ENCODE results near the gene SMYD3. TPM values are rescaled to one million over a fixed set of nuclear protein-coding genes. Genes with fewer than 3 reads are reported as not detected.
A peak's percentile ranks its signal among the peaks of the same experiment; 100 is the strongest.

SMYD3 gene
- total RNA-seq, 1 experiment from 2014 or later, result 33.4 TPM

DNA sequence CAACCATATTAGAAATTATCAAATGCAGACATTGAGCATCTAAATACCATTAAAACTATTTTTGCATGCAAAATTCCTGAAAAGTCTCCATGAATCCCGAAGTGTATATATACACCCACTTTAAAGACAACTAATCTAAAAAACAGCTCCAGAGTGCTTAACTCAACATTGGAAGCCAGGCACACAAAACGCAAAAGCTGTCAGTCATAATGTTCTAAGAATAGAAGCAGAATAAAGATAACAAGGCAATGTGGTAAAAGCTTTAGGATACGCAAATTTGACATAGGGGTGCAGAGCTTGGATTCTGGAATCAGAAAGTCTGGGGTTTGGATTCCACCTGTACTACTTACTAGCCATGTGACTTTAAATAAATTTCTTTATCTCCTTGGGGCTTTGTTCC is 62.5 kb downstream of the SMYD3 start:
- in situ Hi-C loops (cut with HindIII; ENCODE audit: low pct_unique_long_range_greater_than_20kb, low sequenced_read_pairs), result no loop called here
- DNase-seq (ENCODE audit: low read depth, low spot score), result no peak

- in situ Hi-C loops (cut with HindIII; ENCODE audit: low pct_unique_long_range_greater_than_20kb, low sequenced_read_pairs), result no loop called here
- no peak for DNase-seq (ENCODE audit: low read depth, low spot score)
Measured at GRCh38 chr1:246437961-246438360, 69.1 kb downstream of the SMYD3 start.

GRCh38 chr1:246435421-246436041 is 71.5 kb downstream of the SMYD3 start:
- DNase-seq (ENCODE audit: low read depth, low spot score), result no peak
- in situ Hi-C loops (cut with HindIII; ENCODE audit: low pct_unique_long_range_greater_than_20kb, low sequenced_read_pairs), result no loop called here

- DNase-seq (ENCODE audit: low read depth, low spot score), result no peak
- in situ Hi-C loops (cut with HindIII; ENCODE audit: low pct_unique_long_range_greater_than_20kb, low sequenced_read_pairs), result no loop called here
Measured at GRCh38 chr1:246434335-246434734, 72.7 kb downstream of the SMYD3 start.

GRCh38 chr1:246428542-246429308 is 78.4 kb downstream of the SMYD3 start:
- peak; percentile 50 for DNase-seq (ENCODE audit: low read depth, low spot score)
- in situ Hi-C loops (cut with HindIII; ENCODE audit: low pct_unique_long_range_greater_than_20kb, low sequenced_read_pairs), result no loop called here

- in situ Hi-C loops (cut with HindIII; ENCODE audit: low pct_unique_long_range_greater_than_20kb, low sequenced_read_pairs), result no loop called here
- no peak for DNase-seq (ENCODE audit: low read depth, low spot score)
Measured at GRCh38 chr1:246427611-246428010, 79.5 kb downstream of the SMYD3 start.

DNA sequence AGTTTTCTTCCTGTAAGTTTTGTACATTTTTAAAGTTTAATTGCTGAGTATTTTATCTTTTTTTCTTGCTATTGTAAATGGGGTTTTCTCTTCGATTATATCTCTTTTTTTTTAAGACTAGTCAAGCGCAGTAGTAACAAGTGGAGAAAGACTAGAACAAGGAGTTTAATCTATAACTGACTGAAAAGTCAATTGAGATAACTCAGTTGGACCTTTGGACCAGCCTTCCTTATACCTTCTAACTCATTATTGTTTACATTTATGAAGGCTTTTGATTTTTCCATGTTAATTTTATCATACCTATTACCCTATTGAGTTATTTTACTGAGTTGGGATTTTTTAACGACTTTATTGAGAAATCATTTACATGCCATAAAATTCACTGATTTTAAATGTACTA is 81.2 kb downstream of the SMYD3 start:
- in situ Hi-C loops (cut with HindIII; ENCODE audit: low pct_unique_long_range_greater_than_20kb, low sequenced_read_pairs), result no loop called here

DNA sequence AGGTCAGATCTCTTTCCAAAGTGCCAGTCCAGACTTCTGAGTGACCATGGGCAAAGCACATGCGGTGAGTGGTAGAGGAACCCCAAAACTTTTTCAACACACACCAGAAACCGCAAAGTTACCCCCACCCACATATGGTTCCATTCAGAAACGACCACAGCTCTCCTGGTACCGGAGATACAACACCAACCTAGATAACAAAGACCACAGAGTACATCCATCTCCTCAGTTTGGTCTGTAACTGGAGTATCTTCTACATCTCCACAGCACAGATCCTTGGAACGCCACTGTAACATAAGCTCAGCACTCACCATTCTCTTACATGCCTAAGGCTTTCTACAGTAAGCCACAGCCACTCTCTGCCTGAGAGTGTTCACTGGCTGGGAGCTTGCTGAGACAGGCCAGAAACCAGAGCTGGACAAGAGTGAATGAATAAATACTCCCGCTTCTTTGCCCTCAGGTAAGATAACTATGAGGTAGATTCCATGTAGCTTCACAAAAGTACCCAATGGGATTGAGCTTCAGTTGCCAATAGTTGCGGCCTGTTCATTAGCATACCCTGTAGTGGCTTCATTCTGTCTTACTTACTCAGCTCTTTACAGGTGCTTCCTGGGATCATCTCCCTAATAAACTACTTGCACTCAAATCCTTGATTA is 81.8 kb downstream of the SMYD3 start:
- DNase-seq (ENCODE audit: low read depth, low spot score), result no peak
- in situ Hi-C loops (cut with HindIII; ENCODE audit: low pct_unique_long_range_greater_than_20kb, low sequenced_read_pairs), result no loop called here

More for the DNA sequence above, 81.2 kb downstream of the SMYD3 start:
- DNase-seq (ENCODE audit: low read depth, low spot score), result no peak

DNA sequence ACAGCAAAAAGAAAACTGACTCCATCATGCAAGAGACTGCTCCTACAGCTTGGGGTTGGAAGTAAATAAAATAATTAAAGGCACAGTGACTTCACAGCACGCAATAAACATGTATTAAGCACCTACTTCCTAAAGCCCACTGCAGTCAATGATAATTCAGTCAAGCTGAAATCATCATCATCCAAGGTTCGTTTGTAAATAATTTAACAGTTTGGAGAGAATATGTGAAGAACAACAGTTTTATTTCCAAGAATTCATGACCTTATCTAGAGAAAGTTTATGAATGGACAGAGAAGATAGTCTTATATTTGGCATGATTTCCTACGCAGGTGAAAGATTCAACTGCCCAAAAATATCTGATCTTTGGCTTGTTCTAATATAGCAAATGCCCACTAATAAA is 86.8 kb downstream of the SMYD3 start:
- DNase-seq (ENCODE audit: low read depth, low spot score), result no peak
- in situ Hi-C loops (cut with HindIII; ENCODE audit: low pct_unique_long_range_greater_than_20kb, low sequenced_read_pairs), result no loop called here

DNA sequence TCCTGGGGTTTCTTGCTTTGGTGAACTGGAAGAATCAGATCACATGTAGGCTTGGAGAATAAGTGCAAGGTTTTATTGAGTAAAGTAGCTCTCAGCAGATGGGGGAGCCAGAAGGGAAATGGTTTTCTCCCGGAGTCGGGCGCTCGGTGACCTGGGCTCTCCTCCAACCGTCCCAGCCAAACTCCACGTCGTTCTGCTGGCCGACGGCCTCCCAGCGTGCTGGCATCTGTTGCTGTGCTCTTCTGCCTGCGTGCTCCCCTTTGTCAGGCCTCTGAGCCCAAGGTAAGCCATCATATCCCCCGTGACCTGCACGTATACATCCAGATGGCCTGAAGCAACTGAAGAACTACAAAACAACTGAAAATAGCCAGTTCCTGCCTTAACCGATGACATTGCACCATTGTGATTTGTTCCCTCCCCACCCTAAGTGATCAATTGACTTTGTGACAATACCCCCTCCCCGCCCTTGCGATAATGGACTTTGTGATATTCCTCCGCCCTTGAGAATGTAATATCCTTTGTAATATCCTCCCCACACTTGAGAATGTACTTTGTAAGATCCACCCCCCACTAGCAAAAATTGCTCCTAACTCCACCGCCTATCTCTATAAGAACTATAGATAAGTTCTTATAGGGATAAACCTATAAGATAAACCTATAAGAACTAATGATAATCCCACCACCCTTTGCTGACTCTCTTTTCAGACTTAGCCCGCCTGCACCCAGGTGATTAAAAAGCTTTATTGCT is 88.3 kb downstream of the SMYD3 start:
- DNase-seq (ENCODE audit: low read depth, low spot score), result no peak
- in situ Hi-C loops (cut with HindIII; ENCODE audit: low pct_unique_long_range_greater_than_20kb, low sequenced_read_pairs), result no loop called here

DNA sequence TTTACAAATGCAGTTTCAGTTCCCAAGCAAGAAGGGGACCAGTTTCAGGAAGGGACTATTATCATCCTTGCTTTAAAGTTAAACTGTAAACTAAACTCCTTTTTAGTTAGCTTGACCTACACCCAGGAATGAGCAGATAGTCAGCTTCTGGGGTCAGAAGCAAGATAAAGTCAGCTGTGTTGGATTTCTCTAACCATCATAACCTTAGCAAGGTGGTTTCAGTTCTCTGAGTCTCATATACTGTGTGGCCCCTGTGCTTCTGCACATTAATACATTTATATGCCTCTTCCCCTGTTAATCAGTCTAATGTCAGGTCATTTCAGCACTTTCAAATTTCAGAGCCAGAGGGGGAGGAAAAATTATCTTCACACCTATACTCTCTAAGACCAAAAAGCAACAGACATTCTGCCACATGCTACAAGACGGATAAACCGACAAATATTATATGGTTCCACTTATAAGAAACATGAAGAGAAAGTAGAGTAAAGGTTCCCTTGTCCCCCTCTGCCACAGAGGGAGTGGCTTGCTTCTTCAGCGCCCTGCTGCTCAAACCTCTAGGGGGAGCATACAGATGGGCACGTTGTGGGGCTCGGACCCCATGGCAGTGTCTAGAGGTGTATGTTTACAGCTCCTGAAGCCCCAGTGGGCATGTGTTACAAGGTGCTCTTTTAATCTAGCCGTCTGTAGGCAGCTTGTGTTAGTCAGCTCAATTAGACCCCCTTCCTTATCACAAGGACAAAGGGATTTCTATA is 89.1 kb downstream of the SMYD3 start:
- in situ Hi-C loops (cut with HindIII; ENCODE audit: low pct_unique_long_range_greater_than_20kb, low sequenced_read_pairs), result no loop called here
- DNase-seq (ENCODE audit: low read depth, low spot score), result no peak

DNA sequence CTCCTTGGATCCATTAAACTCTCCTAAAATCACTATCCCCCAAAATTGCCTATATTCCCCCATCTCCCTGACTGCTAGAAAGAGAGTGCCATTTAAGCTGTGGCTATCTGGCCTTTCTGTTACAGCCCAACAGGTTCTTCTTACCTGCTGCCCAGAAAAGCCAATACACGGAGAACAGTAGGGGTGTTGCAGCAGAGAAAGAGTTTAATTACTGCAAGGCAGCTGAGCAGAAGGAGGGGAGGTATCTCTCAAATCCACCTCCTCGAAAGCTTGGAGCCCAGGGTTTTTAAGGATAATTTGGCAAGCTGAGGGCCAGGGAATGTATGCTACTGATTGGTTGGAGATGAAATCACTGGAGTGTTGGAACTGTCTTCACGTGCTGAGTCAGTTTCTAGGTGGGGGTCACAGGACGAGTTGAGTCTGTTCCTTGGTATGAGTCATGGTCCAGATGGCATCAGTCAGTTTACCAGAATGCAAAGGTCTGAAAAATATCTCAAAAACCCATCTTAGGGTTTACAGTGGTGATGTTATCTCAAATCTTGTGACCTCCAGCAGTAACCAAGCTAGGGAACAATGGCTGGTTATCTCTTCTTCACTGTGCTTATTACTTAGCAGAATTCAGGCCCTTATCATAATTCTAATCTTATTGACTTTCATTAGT is 89.8 kb downstream of the SMYD3 start:
- DNase-seq (ENCODE audit: low read depth, low spot score), result peak; percentile 20
- in situ Hi-C loops (cut with HindIII; ENCODE audit: low pct_unique_long_range_greater_than_20kb, low sequenced_read_pairs), result no loop called here

GRCh38 chr1:246416261-246416660 is 90.8 kb downstream of the SMYD3 start:
- DNase-seq (ENCODE audit: low read depth, low spot score), result no peak
- in situ Hi-C loops (cut with HindIII; ENCODE audit: low pct_unique_long_range_greater_than_20kb, low sequenced_read_pairs), result no loop called here

DNA sequence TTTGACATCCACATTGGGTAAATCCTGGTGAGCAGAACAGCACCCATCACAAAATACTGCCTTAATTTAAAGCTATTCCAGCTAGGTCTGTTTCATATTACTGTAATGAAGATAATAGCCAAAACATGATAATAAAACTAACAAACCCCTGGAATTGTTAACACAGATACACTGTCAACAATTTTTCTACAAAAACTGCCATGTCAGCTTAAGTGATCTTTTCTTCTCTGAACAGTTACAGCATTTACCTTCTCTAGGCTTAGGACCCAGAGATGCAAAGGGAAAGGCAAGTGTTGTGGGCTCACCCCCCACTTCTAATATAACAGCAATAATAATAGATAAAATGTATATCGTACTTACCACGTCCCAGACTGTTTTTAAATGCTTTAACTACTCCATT is 92.1 kb downstream of the SMYD3 start:
- no peak for DNase-seq (ENCODE audit: low read depth, low spot score)
- in situ Hi-C loops (cut with HindIII; ENCODE audit: low pct_unique_long_range_greater_than_20kb, low sequenced_read_pairs), result no loop called here

GRCh38 chr1:246413430-246413829 is 93.6 kb downstream of the SMYD3 start:
- in situ Hi-C loops (cut with HindIII; ENCODE audit: low pct_unique_long_range_greater_than_20kb, low sequenced_read_pairs), result no loop called here
- no peak for DNase-seq (ENCODE audit: low read depth, low spot score)

- DNase-seq (ENCODE audit: low read depth, low spot score), result no peak
- in situ Hi-C loops (cut with HindIII; ENCODE audit: low pct_unique_long_range_greater_than_20kb, low sequenced_read_pairs), result no loop called here
Measured at GRCh38 chr1:246404078-246404477, 103.0 kb downstream of the SMYD3 start.

- in situ Hi-C loops (cut with HindIII; ENCODE audit: low pct_unique_long_range_greater_than_20kb, low sequenced_read_pairs), result no loop called here
- DNase-seq (ENCODE audit: low read depth, low spot score), result no peak
Measured at GRCh38 chr1:246398126-246398813, 108.8 kb downstream of the SMYD3 start.
